Duodenal mucosa (tissue), 2 donors: ENCODE measurements around the gene DMD.

Experiments
- H3K27ac ChIP-seq: one replicate; pipeline ENCODE4 v1.7.0; 2013; ENCODE audit warnings: low read depth, low read length
- H3K27me3 ChIP-seq, 2 donors: one replicate each; pipeline ENCODE4 v1.7.0; 2013; ENCODE audit warnings: low read length in 2 of 2, control low read depth in 1 of 2; ENCODE audit not compliant: insufficient read depth in 2 of 2, control insufficient read depth in 1 of 2
- H3K36me3 ChIP-seq, 2 donors: one replicate each; pipeline ENCODE4 v1.7.0; 2013; ENCODE audit warnings: low read length in 2 of 2, control low read depth in 1 of 2; ENCODE audit not compliant: insufficient read depth in 2 of 2, control insufficient read depth in 1 of 2
- H3K4me1 ChIP-seq, 2 donors: one replicate each; pipeline ENCODE4 v1.7.0; 2013; ENCODE audit warnings: low read length in 2 of 2, control low read depth in 1 of 2; ENCODE audit not compliant: insufficient read depth in 2 of 2, control insufficient read depth in 1 of 2
- H3K4me3 ChIP-seq, 2 donors: one replicate each; pipeline ENCODE4 v1.7.0; 2013; ENCODE audit warnings: low read length in 2 of 2, low read depth in 1 of 2
- H3K9ac ChIP-seq, 2 donors: one replicate each; pipeline ENCODE4 v1.7.0; 2013; ENCODE audit warnings: low read length in 2 of 2, low read depth in 1 of 2
- H3K9me3 ChIP-seq, 2 donors: one replicate each; pipeline ENCODE4 v1.7.0; 2013; ENCODE audit warnings: low read length in 2 of 2, control low read depth in 1 of 2; ENCODE audit not compliant: control insufficient read depth in 1 of 2

The DMD gene

DNA sequence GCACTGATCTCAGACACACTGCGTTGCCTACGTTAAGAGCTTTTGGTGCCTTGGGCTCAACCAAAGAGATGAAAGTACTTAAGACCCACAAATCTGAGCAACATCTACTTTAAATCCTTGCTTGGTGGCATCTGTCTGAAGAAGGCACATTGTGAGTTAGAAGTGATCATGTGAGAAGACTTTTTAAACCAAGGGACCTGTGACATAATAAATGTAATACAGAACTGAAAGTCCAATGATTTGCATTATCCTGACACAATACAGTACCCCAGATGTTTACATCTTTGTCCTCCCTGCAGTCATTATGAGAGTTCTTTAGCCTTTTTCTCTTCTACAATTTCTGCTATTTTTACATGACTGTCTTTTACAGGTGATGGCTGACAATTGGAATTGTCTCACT, 2042.8 kb downstream of the DMD start:
- H3K27ac ChIP-seq, result no peak overlapping the region
- no peaks in the 10 kb centered on the region for H3K9me3 ChIP-seq
- no peak overlapping the region for H3K9ac ChIP-seq
- H3K4me3 ChIP-seq, result no peak overlapping the region
- peaks cover 7 to 10% of the 10 kb centered on the region in 2 donors for H3K4me1 ChIP-seq
- no peaks in the 10 kb centered on the region for H3K27me3 ChIP-seq
- H3K36me3 ChIP-seq, result no peaks in the 10 kb centered on the region

DNA sequence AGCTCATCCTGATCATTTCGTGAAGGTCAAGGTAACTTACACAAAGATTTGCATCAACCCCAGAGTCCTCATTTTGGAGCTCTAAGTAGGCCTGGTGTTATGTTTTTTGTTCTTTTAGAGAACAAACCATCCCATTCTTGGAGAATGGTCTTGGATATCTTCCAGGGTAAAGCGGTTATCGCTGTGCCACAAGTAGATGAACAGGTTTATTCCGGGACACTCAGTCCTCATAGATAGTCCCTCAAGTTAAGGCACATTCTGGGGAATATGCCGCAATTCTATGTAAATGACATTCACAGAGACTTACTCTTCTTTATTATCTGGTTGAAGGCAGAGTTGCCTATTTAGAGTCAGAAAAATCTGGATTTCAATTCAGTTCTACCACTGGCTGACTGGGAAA, 2044.5 kb downstream of the DMD start:
- Histone ChIP-seq H3K36me3 (no peaks in the 10 kb centered on the region), H3K4me3 (no peak overlapping the region), H3K9ac (no peak overlapping the region), H3K4me1 (peaks cover 7 to 10% of the 10 kb centered on the region in 2 donors), H3K27me3 (no peaks in the 10 kb centered on the region), H3K9me3 (no peaks in the 10 kb centered on the region), H3K27ac (no peak overlapping the region)

DNA sequence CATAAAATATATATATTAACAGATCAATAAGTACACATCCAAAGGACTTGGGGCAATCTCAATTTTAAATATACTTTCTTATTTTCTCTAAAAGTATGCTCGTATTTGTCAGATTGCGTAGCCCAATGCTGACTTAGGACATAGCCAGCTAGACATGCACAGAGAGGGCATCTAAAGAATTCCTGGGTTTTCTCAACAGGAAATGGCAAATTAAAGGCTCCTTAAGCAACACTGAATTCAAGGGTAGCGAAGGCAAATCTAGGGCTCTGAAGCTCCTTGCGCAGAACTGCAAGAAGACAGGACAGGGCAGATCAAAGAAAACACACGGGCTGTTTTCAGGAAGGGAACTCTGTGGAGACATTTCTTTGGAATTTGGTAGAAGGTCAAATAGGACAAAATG, 2044.9 kb downstream of the DMD start:
- H3K9me3 ChIP-seq, result no peaks in the 10 kb centered on the region

DNA sequence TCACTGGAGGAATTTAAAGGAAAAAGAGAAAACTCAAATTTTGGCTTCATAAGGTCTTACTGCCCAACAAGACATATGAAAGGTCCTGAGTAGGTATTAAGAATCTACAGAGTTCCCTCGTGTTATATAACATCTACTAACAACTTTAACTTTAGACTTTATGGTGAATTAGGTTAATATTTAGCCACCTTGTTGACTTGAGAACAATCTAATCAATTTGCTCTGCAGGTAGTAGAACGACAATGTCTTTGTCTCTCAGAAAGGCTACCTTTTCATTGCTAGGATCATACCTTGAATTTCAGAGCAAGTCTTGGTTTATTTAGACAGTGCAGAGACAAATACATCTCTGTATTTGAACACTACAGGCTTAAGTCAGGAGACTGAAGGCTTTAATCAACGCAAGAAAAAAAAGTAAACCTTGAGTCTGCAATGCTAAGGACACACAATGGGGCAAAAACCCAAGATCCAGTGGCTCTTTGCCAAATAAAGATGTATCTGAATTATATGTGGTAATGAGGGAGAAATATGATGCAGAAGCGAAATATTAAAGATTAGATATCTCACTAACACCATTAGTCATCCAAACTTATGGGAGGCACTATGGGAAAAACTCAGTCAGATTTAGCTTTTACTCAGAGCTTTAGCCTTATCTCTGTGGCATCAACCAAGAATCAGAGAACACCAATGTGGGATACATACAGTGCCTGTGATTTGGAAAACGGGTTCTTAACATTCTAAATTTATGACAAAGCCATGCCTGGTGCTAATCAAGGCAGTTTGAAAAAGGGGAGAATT, 2045.9 kb downstream of the DMD start:
- Histone ChIP-seq H3K4me1 (peaks cover 7 to 10% of the 10 kb centered on the region in 2 donors), H3K9me3 (no peaks in the 10 kb centered on the region), H3K36me3 (no peaks in the 10 kb centered on the region), H3K9ac (no peak overlapping the region), H3K27me3 (no peaks in the 10 kb centered on the region), H3K27ac (no peak overlapping the region), H3K4me3 (no peak overlapping the region)

More for the DNA sequence above, 2044.9 kb downstream of the DMD start:
- H3K27ac ChIP-seq, result no peak overlapping the region
- H3K9ac ChIP-seq, result no peak overlapping the region
- H3K36me3 ChIP-seq, result no peaks in the 10 kb centered on the region
- H3K4me3 ChIP-seq, result no peak overlapping the region
- peaks cover 7 to 10% of the 10 kb centered on the region in 2 donors for H3K4me1 ChIP-seq
- no peaks in the 10 kb centered on the region for H3K27me3 ChIP-seq

DNA sequence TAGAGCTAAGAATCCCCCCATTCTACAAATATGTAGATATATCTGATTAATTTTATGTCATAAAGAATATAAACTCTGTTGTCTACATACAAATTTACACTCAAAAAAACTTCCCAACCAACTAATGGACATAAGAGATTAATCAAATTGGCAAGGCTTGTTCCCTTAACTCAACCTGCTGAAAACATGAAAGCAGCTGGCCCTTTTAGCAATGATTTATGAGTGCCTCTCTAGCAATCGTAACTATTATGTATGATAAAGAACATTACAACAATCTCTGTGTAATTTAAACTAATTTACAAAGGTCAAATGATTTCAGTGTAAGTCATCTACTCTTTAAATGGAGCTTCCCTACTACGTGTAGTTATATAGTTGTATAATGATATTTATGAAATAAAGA, 2056.4 kb downstream of the DMD start:
- H3K9ac ChIP-seq, result no peak overlapping the region
- no peak overlapping the region for H3K27ac ChIP-seq
- no peaks in the 10 kb centered on the region for H3K27me3 ChIP-seq
- no peaks in the 10 kb centered on the region for H3K4me1 ChIP-seq
- H3K36me3 ChIP-seq, result no peaks in the 10 kb centered on the region
- H3K4me3 ChIP-seq, result no peak overlapping the region
- no peaks in the 10 kb centered on the region for H3K9me3 ChIP-seq

DNA sequence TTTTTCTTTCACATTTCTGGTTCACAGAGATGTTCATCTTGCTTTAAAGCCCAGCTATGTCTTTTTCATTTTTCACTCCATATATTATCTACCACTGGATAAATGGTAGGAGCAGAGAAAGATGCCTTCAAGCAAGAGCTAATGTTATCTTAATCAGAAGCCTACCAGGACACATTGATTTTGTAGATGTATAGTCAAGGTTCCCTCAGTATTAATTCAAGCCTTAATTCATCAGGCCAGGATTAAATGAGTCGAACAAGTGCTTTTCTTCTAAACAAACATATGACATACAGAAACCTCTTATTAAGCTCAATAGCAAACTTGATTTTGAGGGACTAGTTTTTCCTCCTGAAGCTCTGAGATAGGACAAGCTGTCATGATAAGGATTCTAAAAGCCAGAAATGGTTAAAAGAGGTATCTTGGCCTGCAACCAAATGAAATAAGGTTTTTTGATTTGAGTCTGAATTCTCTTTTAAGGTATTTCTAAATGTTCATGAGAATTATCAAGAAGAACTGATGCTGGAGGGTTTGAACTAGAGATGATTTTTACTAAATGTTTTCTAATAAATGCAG, 2057.8 kb downstream of the DMD start:
- Histone ChIP-seq H3K27ac (no peak overlapping the region), H3K27me3 (no peaks in the 10 kb centered on the region), H3K9ac (no peak overlapping the region), H3K4me3 (no peak overlapping the region), H3K9me3 (no peaks in the 10 kb centered on the region), H3K4me1 (no peaks in the 10 kb centered on the region), H3K36me3 (no peaks in the 10 kb centered on the region)

DNA sequence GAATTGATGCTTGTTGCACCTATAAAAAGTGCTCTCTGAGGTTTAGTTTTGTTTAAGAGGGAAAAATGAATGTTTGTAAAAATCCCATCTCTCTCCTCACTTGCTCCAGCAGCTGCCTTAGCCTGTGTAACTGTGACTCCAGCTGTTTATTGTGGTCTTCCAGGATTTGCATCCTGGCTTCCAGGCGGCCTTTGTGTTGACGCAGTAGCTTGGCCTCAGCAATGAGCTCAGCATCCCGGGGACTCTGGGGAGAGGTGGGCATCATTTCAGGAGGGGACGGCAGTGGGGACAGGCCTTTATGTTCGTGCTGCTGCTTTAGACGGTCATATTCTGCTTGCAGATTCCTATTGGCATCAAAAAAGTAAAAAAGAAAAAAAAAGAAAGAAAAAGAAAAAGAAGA, 2064.2 kb downstream of the DMD start:
- Histone ChIP-seq H3K4me3 (no peak overlapping the region), H3K9me3 (no peaks in the 10 kb centered on the region), H3K27ac (no peak overlapping the region), H3K27me3 (no peaks in the 10 kb centered on the region), H3K4me1 (no peaks in the 10 kb centered on the region), H3K36me3 (no peaks in the 10 kb centered on the region), H3K9ac (no peak overlapping the region)

DNA sequence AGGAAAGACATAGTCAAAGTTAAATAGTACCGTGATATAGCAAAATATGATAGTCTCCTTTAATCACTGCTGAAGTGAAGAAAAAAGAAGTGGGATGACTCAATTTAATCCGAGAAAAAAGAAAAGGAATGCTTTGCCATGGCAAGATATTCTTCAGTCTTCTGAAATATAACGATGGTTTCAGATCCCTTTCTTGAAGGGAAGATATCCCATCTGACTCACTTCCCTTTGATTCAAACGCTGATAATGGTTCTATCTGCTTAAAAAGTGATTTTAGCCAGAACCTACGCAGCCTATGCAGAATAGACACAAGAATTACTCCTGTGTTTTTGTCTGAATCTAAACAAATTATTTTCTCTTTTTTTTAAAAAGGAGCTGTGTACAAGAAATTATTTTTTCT, 2071.4 kb downstream of the DMD start:
- no peak overlapping the region for H3K9ac ChIP-seq
- no peak overlapping the region for H3K4me3 ChIP-seq
- H3K4me1 ChIP-seq, result no peaks in the 10 kb centered on the region
- no peaks in the 10 kb centered on the region for H3K9me3 ChIP-seq
- H3K36me3 ChIP-seq, result peaks cover 0 to 2% of the 10 kb centered on the region in 2 donors
- H3K27me3 ChIP-seq, result no peaks in the 10 kb centered on the region
- H3K27ac ChIP-seq, result no peak overlapping the region

DNA sequence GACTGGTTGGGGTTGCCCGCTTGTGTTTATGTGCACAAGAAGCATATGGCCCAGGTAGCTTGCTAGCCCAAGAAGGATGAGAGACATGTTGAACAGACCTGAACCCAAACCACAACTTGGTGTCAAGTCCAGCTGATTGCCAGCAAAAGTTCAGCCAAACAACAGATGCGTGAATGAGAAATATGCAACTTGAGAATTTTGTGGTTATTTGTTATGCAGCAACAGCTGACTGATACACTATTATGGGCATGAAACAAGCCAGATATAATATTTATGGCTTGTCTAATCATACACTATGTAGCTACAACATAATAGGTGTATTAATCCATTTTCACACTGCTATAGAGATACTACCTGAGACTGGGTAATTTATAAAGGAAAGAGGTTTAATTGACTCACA, 2073.2 kb downstream of the DMD start:
- Histone ChIP-seq H3K9me3 (no peaks in the 10 kb centered on the region), H3K4me1 (no peaks in the 10 kb centered on the region), H3K27me3 (no peaks in the 10 kb centered on the region), H3K9ac (no peak overlapping the region), H3K27ac (no peak overlapping the region), H3K4me3 (no peak overlapping the region), H3K36me3 (peaks cover 0 to 2% of the 10 kb centered on the region in 2 donors)

DNA sequence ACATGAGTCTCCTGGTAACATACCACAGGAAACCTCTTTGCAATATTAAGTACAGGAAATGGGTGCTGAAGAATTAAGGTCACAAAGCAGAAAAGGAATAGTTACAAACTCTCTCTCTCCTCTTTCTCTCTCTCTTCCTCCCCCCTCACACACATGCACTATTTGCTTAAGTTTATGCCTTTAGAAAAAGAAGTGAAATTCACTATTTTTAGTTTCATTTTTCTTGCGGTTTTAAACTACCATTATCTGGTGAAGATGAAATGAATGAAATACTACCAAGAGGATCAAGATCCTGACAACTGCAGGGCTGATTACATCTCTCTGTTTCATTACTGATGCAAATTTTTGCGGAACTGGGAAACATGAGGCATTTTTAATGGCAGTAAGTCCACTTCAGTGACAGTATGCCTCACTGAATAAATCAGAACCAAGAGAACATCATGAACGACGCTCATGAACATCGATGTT, 2075.2 kb downstream of the DMD start:
- H3K9me3 ChIP-seq, result no peaks in the 10 kb centered on the region
- H3K36me3 ChIP-seq, result peaks cover 0 to 2% of the 10 kb centered on the region in 2 donors
- H3K27me3 ChIP-seq, result no peaks in the 10 kb centered on the region
- H3K9ac ChIP-seq, result no peak overlapping the region
- no peaks in the 10 kb centered on the region for H3K4me1 ChIP-seq
- no peak overlapping the region for H3K4me3 ChIP-seq
- H3K27ac ChIP-seq, result no peak overlapping the region
